GM19099 (cell line): Measurements from ENCODE around the gene HSD11B1L.

Experiments
- POLR2A ChIP-seq: IDR thresholded peaks from 3 replicates; pipeline ENCODE4 v1.6.1; 2011; ENCODE audit warnings: low read depth; ENCODE audit not compliant: insufficient read length; ENCODE audit errors: extremely low read depth

The HSD11B1L gene, protein sequence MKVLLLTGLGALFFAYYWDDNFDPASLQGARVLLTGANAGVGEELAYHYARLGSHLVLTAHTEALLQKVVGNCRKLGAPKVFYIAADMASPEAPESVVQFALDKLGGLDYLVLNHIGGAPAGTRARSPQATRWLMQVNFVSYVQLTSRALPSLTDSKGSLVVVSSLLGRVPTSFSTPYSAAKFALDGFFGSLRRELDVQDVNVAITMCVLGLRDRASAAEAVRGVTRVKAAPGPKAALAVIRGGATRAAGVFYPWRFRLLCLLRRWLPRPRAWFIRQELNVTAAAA

DNA sequence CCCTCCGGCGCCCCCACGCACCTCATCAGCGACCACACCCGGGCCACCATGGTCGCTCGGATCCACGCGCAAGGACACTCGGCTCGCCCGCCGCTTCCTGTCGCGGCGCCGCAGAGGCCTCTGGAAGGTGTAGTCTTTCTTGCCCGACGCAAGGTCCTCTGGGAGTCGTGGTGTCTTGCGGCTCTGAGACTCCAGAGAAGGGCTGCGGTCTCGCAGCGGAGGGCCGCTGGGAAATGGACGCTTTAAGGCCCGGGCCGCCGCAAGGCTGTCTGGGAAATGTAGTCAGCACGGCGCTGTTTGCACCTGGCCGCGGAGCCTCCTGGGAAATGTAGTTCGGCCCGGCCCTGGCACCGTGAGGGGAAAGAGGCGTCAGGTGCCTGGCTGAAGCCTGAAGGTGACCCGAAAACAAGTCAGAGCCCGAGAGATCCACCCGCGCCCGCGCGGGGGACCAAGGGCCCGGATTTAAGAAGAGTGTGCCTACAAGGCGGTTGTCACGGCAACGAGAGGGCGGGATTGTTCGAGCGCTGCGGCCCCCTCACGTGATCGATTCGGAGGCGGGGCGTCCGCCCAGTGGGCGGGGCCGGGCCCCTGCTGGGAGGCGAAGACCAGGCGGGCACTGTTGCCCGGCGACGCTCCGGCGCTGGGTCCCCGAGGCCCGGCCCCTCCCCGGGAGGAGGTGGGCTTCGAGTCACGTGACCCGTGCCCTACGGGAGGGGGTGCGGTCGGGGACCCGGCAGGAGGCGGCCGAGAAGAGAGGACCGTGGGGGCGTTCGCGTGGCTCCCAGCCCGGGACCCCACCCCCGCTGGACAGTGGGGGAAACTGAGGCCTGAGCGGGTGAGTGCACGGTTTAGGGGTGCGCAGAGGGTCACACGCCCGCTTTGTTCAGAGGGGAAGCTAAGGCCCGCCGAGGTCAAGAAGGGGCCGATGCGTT, at the start of gene HSD11B1L, which contains the start of gene MICOS13:
TSS of gene HSD11B1L (plus strand) at position 591 of the 932 bp plus-strand sequence. CDS start 3,806 bp downstream, outside the sequence.
TSS of gene MICOS13 (minus strand) at position 80 of the 932 bp plus-strand sequence. CDS start at position 50, 30 bp downstream.
- peak; percentile 83 for TF ChIP-seq POLR2A

DNA sequence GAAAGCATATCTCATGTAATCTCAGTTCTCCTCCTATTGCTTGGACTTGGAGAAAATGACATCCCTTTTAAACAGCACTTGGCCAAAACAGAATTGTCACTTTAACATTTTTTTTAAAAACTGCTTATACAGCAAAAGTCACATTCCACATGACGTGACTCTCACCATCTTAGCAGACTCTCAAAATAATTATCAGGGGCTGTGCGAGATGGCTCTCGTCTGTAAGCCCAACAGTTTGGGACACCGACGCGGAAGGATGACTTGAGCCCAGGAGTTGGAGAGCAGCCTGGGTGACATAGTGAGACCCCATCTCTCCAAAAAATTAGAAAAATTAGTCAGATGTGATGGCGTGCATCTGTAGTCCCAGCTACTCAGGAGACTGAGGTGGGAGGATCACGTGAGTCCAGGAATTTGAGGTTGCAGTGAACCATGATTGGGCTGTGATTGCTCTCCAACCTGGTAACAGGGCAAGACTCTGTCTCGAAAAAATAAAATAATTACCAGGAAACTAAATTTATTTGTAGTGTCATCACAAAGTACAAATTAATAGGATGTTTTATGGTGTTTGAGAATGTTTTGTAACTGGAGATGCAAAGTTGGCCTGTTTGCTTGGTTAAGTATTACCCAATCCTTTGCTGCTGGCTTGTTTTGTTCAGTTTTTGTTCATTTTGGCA, 49.1 kb upstream of the HSD11B1L start:
- no peak for TF ChIP-seq POLR2A

DNA sequence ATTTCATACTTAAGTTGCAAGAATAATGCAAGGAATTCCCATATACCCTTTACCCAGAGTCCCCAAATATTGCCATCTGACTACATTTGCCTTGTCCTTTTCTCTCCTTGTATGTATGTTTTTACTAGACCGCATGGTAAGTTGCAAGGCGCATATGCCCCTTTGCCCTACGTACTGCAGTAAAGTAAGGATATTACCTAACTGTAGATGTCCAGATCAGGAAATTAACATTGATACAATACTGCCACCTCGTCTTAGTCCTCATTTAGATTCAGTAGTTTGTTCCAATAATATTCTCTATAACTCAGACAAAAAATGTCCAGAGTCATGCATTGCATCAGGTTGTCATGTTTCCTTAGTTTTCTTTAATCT, 48.6 kb upstream of the HSD11B1L start:
- no peak for TF ChIP-seq POLR2A

DNA sequence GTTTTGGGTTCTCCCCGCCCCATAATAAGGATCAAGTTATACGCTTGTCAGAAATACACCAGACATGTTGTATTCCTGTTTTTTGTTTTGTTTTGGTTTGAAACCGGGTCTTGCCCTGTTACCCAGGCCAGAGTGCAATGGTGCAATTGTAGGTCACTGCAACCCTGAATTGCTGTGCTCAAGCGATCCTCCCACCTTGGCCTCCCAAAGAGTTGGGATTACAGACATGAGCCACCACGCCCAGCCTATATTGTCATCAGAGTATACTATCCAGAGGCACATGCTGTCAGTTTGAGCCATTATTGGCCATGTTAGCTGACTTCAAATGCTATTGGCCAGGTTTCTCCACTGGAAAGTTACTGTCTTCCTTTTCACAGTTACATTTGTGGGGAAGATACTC, 48.2 kb upstream of the HSD11B1L start:
- TF ChIP-seq POLR2A, result no peak

DNA sequence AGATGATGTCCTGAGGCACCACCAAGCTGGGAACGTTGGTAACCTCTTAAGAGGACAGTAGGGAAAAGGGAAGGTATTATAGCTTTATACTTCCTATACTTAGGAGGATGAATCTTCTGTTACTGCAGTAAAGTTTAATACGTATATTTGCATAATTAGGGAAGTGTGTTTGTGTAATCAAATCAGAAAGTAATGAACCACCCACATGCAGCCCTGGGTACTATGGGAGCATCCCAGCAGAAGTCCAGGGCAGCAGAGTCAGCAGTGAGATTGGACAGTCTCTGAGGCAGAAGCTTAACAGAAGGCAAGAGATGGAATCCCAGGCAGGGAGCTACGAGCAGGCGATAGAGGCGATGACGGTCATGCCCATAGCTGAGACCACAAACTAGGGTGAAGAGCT, 45.4 kb upstream of the HSD11B1L start:
- TF ChIP-seq POLR2A, result no peak

DNA sequence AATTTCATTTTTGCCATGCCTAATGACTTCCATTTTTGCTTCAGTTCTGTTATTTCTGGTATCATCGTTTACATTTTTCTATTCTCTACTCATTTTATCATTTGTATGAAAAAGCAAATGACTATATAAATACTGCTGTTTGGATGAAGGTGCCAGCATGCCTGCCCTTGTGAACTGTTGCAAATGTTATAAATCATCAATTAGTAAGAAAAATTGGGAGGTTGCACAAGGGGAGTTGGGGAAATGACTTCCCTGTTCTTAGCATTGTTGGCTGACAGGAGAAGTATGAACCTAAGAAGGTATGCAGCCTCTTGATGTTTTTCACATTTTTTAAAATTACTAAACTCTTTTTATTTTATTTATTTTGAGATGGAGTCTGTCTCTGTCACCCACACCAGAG, 42.9 kb upstream of the HSD11B1L start:
- TF ChIP-seq POLR2A, result no peak

DNA sequence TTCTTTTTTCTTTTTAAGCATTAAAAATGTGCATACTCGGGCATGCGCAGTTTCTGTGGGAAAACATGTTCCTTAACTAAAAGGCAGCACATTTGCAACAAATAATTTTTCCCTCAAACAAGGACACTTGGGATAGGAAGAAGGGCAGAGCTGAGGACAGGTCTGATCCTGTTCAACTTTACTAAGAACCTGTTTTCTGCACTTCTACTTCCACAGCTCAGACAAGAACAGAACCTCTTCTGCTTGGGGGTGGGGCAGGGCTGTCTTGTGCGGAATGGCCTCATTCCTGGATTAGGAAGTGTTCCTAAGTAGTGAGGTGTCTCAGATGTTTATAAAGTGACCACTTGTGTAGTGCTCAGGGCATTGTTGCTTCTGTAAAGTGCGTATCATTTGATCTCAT, 39.7 kb upstream of the HSD11B1L start:
- no peak for TF ChIP-seq POLR2A

DNA sequence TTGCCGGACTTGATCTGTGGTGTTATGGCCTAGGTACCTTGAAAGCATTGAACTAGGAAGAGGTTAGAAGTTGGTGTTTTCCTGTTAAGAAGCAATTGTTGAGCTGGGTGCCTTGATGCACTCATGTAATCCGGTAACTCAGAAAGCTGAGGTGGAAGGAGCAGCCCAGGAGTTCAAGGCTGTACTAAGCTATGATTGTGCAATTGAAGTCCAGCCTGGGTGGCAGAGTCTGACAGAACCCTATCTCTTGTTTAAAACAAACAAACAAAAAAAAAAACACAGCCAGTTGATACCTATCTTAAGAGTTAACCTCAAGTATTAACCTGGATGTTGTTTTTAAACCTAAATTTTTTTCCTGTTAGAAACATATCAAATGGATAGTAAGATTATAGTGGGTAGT, 38.6 kb upstream of the HSD11B1L start:
- TF ChIP-seq POLR2A, result no peak

DNA sequence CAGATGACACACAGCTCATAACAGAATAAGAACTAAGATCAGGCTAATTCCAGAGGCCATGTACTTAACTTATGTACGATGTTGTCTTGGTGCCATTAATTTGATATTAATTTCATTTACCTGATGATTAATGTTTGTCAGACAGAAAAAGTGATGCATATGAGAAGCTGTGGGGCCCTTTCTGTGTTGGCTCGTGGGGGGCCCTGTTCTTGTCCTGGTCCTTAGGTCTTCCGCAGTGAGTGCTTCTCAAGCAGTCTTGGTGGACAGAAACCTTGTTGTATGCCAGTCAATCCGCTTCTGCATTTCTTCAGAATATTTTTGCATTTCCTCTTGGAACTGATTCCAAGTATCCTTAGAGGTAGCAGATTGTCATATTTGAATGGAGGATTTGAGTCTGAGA, 37.8 kb upstream of the HSD11B1L start:
- no peak for TF ChIP-seq POLR2A

DNA sequence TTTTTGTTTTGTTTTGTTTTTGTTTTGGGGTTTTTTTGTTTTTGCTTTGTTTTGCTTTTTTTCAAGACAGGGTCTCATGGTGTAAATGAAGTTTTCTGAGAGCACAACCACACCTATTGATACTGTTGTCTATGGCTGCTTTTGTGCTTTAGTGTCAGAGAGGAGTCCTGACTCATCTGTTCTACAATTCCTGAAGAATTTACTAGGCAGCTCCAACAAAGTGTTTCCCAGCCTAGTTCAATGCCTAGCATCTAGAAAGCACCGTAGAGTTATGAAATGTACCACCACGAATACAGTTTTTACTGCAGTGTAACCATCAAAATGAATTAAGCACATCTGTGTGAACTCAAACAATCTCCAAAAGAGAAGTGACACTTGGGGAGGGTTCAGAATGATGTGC, 36.8 kb upstream of the HSD11B1L start:
- no peak for TF ChIP-seq POLR2A

DNA sequence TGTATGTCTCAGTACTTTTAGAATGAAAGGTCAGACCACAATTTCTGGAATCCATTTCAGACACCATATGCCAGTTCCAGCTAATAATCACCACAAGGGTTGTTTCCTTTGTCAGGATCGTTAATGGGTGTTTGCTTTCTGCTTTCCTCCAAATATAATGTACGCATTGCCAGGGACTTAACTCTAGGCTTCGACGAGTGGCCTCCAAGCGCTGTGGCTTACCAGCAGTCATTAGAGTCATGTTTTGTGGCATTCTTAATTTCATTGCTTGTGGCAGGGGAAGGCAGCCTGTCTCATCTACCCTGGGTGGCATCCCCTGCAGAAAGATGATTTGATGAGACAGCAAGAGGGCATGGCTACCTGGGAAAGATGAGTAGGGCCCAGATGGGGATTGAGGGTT, 35.4 kb upstream of the HSD11B1L start:
- TF ChIP-seq POLR2A, result no peak

DNA sequence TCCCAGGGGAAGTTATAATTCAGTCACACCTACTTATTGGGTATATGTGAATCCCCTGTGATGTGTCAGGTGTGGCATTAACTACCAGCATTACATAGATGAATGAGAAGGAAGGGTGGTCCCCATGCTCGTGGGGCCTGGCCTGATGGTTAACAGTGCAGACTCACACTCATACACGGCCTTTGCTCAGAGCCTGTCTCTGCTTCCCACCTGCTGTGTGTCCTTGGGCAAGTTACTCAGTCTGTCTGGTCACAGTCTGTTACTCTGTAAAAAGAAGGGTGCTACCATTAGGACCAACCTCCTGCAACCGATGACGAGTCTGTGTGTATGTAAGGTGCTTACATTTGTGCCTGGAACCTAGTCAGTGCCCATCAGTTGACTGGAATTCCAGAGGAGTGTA, 34.1 kb upstream of the HSD11B1L start:
- TF ChIP-seq POLR2A, result no peak

DNA sequence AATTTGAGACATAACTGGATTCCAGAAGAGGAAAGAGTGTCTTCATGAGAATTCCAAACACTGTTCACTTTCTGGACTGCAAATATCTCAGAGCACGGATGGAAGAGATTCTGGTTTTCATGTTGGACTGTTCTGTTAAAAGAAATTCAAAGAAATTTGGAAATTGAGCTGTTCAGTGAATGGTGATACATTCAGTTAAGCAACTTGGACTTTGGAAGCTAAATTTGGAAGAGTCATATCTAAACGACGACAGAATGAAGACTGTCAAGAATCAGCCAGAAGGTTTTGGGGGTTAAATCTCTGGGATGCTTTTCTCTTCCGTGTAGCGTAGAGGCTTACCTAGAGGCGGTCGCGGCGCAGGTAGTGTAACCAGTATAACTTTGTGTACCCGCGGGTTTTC, 32.4 kb upstream of the HSD11B1L start:
- TF ChIP-seq POLR2A, result no peak

DNA sequence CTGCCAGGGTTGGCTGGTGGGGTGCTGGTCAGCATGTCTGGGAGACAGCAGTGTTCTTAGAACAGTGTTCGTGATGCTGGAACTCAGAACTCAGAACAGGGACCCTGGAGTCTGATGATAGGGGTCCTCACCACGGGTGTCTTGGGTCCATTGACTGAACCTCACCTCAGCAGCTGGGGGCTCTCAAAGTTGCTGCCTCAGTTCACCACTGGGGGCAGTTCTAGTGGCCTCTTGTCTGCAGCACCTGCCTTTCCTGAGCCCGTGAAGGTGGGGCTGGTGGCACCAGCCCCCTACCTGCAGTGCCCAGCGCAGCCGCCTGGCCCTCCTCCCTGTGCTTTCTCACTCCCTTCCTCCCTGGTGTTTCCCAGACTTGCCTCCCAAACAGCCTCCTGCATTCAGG, 29.5 kb upstream of the HSD11B1L start:
- TF ChIP-seq POLR2A, result no peak

DNA sequence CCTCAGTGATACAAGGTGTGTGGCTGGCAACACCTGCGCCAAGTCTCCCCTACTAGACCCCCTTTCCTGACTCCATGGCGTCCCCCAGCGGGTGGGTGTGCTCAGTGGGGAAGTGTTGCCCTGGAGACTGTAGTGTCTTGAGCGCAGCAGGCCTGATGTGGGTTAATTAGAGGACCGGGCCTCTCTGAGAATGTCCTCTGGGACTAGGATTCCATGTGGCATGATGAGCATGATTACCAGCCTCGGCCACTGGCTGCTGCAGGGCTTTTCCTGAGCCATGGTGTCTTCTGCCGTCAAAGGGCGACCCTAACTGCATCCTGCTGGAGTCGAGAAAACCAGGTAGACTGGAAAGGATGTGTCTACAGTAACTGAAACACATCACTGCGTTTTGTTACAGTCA, 28.6 kb upstream of the HSD11B1L start:
- TF ChIP-seq POLR2A, result no peak
